Kidney capillary endothelial cell (primary cell): ENCODE data around the gene KCNMB4.
"Not testable (repeated sequence)": the region's sequence is repeated elsewhere in the genome, so short reads cannot be mapped to it uniquely, and the experiment has no call there.

Source experiments
- DNase-seq: peaks from one replicate; pipeline ENCODE4 v3.0.0-alpha.2; 2018; ENCODE audit warnings: low spot score

Gene KCNMB4

DNA sequence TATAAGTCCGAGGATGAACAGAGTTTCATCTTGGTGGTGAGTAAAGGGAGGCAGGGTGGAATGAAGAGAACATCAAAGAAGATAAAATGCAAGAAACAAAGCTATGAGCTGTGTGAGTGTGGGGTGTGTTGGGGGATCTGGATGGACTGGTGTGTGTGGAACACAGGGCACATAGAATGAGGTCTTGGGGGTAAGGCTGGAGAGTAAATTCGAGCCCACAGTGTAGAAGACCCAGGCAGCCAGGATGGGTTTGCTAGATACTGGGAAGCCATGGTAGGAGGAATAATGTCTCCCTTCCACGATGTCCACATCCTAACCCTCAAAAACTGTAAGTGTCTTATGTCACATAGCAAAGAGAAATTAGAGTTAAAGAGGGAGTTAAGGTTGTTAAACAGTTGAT, 6.8 kb downstream of the KCNMB4 start:
- DNase-seq: no peak

DNA sequence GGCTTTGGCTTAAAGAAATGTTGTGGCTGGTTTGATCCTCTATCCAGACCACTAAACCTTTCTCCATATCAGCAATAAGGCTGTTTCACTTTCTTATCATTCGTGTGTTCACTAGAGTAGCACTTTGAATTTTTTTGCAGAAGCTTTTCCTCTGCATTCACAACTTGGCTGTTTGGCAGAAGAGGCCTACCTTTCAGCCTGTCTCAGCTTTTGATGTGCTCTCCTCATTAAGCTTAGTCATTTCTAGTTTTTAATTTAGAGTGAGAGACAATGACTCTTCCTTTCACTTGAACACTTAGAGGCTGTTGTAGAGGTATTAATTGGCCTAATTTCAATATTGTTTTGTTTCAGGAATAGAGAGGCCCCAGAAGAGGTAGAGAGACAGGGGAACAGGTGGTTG, 13.8 kb downstream of the KCNMB4 start:
- no peak for DNase-seq

DNA sequence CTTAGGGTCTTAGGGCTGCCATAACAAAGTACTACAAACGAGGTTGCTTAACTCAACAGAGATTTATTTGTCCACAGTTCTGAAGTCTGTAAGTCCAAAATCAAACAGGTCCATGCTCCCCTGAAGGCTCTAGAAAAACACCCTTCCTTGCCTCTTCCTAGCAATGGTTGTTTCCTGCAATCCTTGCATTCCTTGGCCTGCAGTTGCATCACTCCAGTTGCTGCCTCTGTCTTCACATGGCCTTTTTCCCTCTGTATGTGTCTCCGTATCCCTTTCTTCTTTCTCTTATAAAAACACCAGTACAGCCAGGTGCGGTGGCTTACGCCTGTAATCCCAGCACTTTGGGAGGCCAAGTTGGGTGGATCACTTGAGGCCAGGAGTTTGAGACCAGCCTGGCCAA, 17.4 kb downstream of the KCNMB4 start:
- no peak for DNase-seq

DNA sequence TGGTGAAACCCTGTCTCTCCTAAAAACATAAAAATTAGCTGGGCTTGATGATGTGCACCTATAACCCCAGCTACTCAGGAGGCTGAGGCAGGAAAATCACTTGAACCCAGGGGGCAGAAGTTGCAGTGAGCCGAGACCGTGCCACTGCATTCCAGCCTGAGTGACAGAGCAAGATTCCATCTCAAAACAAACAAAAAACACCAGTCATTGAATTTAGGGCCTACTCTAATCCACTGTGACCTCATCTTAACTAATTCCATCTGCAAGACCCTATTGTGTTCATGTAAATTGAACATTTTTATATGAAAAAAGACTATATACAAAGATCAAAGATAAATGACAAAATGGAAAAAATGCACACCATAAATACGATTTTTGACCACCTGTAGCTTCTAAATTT, 17.8 kb downstream of the KCNMB4 start:
- no peak for DNase-seq

DNA sequence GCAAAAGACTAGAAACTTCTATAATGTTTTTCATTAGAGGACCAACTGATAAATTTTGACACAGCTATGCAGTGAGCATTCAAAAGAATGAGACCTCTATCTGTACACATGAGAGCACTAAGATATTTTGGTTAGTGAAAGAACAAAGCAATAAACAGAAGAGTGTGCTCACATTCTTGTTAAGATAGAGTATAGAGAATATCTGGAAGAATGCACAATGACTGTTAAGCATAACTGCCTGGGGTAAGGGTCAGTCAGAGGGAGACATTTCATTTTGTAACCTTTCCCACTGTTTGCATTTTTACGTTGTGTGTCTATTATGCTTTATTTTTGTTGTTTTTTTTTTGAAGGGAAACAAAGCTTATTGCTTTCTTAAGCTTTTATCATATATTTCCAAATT, 20.7 kb downstream of the KCNMB4 start:
- no peak for DNase-seq

DNA sequence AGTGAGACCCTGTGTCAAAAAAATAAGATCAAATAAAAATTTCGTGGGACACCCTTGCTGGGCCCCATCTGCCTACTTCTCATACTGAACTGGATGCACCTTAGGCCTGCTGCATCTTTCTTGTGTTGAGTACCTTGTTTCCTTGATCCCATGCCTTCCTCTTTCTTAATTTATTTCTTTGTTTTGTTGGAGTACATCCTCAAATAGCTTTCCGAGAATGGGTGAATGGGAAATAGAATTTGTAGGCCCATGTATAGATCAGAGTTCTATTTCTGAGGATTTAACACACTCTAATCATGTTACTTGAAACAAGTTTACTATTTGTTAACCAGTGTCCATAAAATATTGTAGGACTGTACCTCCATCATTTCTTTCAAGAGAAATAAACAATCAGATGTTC, 23.6 kb downstream of the KCNMB4 start:
- DNase-seq: no peak

DNA sequence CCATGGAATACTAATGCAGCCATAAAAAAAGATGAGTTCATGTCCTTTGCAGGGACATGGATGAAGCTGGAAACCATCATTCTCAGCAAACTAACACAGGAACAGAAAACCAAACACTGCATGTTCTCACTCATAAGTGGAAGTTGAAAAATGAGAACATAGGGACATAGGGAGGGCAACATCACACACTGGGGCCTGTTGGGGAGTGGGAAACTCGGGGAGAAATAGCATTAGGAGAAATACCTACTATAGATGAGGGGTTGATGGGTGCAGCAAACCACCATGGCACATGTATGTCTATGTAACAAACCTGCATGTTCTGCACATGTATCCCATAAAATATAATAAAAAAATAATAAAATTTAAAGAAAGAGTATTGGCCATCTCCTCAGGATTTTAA, 26.5 kb downstream of the KCNMB4 start:
- DNase-seq: not testable (repeated sequence)

DNA sequence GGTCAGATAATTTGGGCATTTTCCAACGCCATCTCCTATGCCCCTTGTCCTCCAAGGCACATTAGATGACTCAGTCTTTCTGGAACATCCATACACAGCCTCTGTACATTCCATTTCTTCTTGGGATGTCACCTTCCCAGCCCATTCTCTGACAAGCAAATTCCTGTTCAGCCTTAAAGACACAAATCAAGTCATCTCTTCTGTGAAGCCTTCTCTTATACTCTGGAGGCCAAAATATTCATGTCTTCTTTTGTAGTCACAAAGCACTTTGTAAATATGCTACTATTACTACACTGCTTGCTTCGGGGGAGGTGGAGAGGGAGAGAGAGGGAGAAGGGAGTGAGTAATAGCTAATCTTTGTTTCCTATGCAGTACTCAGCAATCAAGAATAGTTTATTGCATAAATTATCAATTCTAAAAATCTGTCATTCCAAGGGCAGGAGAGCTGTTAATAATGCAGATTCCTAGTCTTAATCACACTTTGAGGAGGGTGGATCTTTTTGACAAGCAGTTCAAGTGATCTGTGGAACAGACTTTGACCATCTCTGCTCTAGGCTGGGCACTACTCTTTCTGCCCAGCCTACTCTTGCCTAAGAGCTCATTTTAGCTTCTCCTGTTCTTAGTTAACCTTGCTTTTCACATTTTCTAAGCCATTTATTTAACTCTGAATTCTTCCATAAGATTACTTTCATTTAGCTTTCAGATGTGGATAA, 27.9 kb downstream of the KCNMB4 start:
- no peak for DNase-seq

DNA sequence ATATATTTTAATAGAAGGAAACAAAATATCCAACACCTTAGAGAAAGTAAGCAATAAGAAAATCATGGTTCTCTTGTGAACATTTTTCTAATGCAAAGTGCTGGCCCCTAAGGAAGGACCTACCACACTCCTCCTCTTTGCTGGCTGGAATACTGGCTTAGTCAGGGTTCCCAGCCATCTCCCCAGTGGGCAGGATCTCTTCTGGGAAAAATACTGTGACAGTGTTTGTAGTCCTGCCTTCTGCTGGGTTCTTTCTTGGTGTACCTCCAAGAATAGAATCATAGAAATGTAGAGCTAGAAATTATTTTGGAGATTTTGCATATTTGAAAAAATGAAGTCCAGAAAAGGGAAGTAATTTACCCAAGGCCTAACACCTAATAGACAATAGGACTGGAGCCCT, 31.9 kb downstream of the KCNMB4 start:
- no peak for DNase-seq

DNA sequence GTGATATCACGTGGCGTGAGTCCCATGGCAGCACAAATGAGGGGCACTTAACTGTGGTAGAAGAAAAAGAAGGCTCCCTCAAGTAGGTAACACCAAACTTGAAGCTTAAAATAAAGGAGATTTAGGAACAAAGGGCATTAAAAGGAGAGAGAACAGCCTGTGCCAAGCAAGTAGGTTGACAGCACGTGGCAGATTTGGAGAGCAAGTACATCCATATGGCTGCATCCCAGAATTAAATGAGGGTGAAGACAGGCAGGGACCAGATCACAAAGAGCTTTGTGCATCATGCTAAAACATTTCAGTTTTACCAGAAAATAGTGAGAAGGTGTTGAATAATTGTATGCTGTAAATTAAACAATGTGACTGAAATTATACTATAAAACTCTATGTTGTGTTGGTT, 32.8 kb downstream of the KCNMB4 start:
- DNase-seq: no peak

DNA sequence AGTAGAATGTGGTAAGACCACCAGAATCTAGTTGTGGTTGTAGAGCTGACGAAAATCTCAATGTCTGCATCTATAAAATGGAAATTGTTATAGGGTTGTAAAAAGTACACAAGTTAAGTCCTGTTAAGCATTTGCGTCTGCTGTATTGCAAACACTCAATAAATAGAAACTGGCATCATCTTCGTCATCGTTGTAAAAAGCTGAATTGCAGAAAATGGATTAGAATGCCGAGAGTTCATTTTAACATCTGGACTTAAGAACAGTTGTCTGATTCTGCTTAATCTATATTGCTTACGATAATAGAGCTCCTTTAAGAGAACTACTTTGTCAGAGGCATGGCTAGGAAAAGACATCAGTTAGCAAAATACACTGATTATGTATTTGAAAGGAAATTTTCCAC, 33.2 kb downstream of the KCNMB4 start:
- DNase-seq: no peak

DNA sequence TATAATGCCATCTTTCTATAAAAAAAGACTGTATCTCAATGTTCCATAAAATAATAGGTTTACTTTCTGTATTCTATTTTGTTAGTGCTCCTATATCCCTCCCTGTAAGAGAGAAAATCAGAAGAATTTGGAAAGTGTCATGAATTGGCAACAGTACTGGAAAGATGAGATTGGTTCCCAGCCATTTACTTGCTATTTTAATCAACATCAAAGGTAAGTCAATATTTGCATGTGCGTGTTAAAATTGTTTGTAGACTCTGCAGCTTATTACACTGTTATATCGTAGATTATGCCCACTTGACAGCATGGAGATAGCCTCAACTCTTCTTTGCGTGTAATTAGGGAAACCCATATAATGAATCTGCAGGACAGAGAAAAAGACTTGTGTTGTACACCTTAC, 34.0 kb downstream of the KCNMB4 start:
- no peak for DNase-seq

DNA sequence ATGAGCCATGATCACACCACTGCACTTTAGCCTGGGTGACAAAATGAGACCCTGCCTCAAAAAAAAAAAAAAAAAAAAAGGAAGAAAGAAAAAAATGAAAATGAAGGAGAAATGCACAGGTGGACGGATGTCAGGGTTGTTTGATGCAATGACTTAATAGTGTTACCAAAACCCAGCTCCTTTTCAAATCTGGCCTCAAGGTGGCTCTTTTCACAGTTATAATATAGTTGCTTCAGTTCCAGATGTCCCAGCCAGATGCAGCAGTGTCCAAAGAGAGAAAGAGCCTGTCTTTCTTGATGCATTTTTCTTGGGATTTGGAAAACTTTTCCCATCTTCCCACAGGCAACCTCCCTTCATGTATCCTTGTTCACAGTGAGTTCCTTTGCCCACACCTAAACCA, 36.5 kb downstream of the KCNMB4 start:
- no peak for DNase-seq

DNA sequence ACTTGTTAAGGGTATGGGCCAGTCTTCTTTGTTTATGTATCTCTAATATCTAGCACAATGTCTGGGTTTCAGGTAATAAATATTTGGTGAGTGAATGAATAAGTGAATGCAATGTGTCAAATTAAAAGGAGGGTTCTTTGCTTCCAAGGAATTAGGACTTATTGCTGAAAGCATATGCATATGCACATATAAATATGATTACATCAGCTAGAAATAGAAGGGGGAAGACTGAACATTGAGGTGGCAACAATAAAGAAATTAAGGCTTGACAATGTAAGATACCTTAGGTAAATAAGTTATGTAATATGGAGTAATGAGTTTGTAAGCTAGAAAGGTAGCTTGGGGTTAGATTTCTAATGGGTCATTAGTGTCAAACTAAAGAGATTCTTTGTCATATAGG, 37.7 kb downstream of the KCNMB4 start:
- DNase-seq: no peak

DNA sequence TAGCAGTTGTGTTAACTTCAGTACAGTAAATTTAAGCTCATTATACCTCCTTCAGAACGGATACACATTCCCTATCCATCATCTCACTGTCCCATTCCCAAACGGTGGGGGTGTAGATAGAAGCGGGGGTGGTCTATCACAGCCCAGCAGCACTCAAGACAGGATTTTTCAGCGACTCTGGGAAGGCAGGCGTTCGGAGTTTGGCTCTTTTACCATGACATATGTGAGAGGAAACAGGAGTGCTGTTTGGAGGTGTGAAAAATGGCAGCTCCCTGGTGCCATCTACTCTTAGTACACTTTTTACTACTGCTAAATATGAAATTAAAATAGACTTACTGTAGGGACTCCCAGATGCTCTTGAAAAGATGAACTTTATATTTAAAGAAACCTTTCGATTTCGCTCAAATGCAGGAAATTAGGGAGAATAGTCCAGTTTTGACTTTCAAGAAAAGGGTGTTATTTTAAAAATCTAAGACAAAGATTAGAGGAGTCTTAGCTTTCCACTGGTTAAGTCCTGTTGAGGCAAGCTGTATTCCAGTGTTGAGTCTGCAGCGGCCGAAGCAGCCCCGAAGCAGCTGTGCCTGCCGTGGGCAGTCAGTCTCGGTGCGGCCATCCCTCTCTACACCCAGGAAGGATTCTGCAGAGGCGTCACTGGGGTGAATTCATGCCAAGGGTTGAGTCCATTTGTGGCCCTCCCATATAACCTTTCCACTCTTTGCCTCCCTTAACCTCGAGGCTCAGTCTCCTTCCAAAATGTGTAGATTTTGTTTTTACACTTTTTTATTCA, 42.1 kb downstream of the KCNMB4 start:
- DNase-seq: no peak

DNA sequence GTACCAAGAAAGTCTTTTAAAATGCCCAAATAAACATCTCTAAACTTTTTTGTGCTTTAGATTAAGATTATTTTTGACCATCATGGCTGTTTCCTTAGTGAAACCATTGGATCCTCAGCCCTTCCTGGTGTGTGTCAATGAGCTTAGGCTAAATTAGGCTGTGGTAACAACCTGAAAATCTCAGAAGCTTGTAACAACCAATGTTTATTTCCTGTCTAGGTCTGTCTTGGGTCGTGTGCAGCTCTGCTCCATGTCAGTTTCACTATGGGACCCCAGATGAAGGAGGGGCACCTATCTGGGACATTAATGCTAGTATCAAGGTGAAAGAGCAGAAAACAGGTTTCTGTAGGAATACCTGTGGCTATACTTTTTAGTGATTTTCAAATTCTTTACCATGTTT, 49.9 kb downstream of the KCNMB4 start:
- DNase-seq: no peak

DNA sequence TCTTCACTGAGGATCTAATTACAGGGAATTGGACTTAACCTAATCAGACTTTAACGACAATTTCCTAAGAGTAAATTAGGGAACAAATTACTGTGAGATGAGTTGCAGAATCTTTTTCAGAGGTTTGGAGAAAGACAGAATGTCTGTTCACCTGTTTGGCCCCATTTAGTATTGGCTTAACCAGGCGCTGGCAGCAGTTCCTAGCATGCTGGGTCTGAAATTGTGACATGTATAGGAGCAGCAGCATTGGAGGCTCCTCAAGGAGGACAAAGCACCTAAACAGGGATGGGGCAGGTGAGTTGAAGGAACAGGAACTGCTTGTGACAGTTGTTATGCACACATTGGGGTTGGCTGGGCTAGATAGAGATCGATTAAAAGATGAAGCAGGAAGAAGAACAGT, 51.0 kb downstream of the KCNMB4 start:
- no peak for DNase-seq

DNA sequence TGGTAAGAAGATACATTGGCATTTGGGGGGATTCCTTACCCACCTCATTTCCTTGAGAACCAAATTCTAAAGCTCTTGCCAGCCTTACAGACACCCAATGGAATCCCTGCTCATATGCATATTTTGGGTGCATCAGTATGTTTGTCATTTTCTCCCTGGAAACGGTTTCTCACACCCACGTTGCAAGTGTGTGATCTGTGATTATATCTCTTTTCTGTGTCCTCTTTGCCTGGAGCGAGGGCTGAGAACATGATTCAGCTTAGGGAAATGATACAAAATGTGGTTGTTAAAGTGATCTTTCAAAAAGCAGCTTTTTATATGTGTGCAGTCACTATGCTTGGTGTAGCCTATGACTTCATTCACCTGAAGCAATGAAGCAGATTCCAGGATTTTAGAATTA, 52.0 kb downstream of the KCNMB4 start:
- no peak for DNase-seq

DNA sequence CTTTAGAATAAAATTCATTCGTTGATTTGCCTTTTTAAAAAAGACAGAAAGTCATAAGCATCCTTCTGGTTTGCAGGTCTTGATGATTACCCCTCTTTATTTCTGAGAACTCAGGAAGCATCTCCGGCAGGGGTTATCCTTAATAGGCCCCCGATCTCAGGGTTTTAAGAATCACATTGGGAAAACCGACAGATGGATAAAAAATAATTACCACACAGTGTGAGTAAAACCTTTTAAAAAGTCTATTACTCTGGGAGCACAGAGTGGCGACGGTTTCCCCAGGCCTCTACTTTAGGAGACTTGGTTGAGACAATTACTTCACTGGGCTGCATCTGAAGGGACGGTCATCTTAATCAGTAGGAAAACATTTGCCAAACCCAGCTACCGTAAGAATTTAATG, 56.5 kb downstream of the KCNMB4 start:
- DNase-seq: no peak

DNA sequence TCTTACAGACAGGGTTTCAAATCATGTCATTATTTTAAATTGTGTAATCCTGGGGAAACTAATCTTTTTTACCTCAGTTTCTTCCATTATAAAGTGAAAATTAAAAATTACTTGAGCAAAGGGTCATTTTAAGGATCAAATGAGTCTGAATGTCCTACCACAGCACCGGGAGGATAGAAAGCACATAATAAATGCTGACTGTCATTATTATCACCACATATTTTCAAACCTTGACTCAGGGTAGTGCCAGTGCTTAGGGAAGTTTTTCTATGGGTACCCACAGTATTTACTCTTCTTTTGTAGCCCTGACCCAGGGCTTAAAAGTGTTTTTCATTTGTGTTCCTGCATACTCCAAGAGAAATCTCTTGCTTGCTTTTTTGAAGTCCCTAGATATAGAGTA, 60.5 kb downstream of the KCNMB4 start:
- no peak for DNase-seq

DNA sequence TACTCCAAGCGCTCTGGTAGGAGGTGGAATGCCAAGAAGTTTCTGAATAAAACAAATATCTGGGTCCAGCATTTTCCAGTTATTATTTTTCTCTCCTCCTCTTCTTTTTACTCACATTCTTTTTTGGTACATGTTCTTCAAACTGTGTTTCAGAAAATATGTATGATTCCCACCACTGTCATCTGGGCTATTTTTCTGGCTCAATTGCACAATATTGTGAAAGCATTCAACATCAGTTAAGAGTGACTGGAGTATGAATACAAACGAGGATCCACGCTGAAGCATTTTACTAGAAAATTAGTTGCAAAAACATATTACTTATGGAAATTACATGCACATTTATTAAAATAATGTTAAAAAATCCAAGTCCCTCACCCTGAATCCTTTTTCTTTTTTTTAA, 61.5 kb downstream of the KCNMB4 start:
- DNase-seq: no peak

DNA sequence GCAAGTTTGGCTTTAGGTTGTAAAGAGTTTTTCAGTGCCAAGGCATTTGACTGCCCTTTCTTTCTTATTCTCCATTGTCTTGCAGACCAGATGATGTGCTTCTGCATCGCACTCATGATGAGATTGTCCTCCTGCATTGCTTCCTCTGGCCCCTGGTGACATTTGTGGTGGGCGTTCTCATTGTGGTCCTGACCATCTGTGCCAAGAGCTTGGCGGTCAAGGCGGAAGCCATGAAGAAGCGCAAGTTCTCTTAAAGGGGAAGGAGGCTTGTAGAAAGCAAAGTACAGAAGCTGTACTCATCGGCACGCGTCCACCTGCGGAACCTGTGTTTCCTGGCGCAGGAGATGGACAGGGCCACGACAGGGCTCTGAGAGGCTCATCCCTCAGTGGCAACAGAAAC, 64.3 kb downstream of the KCNMB4 start:
- DNase-seq: no peak

DNA sequence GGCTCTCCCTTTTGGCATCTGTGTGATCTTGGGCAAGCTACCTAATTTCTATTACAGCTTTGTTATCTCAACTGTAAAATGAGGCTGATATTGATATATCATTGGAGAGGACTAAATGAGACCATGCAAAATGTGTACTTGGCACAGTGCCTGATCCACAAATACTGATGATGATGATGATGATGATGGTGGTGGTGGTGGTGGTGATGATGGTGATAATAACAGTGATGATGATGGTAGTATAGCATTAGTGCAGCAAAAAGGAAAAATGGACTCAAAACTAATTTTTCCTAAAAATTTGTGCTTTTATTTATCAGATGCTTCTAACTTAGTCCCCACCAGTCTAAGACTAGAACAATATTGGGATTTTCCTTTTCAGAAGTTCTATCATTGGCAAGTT, 70.7 kb downstream of the KCNMB4 start:
- no peak for DNase-seq

DNA sequence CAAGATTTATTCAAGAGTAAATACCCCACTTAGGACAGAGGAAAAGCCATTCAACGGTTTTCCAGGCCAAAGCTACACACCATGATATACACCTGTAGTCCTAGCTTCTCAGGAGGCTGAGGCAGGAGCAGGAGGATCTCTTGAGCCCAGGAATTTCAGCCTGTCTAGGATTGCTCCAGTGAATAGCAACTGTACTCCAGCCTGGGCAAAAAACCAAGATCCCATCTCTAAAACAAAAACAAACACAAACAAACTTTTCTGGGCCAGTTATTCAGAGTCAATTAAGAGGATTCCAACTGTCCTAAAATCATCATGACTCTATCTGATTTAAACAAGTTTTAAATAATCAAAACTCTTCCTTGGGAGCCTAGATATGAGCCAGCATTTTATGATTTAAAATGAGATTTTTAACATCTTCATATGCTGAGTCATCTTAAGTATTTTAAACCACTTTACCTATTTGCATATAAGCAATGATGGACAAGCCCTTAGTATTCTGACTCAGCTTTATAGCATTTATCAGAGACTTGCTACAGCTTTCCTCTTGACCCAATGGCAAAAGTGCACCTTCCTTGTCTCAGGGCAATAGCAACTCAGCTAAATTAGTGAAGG, 77.1 kb downstream of the KCNMB4 start:
- no peak for DNase-seq
